Measurements from ENCODE around the gene BICC1. TPM values are rescaled to one million over a fixed set of nuclear protein-coding genes. Genes with fewer than 3 reads are reported as not detected.

Gene BICC1
- total and polyA plus RNA-seq, 2 donors (not counting 3 experiments of a cell fraction or from before 2014, with no cell fraction given) = 0.06 to 0.29 TPM

DNA sequence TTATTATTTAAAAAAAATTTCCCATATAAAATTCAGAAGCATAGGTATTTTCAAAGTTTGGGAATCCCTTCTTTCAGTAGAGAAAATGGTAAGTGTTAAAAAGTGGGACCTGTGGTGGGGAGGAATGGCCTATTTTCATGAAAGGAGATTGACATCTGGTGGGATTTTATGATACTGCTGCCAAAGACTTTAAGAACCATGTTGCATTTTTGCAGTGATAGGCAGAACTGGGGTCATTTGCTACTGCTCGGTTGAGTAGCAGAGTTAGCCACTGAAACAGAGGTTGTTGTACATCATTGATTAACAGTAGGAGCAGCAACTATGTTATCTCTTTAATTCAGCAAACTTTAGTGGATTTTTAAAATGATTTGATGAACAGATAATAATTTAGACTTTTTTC, 4.4 kb downstream of the BICC1 start:
- no peak overlapping the region for H3K27ac ChIP-seq (ENCODE audit: insufficient read depth, low read depth, low read length)
- peaks cover 8% of the 10 kb centered on the region for H3K4me1 ChIP-seq (ENCODE audit: control insufficient read depth, extremely low read depth, insufficient read depth, low read length)
- no peak overlapping the region for H3K9ac ChIP-seq (replicated peaks; ENCODE audit: extremely low read depth, insufficient read depth, low read length)
- no peak overlapping the region for H3K4me2 ChIP-seq (ENCODE audit: insufficient read depth, low read length)
- dilution Hi-C loops (cut with MboI; ENCODE audit: extremely low pct_ligation_motif_present, low sequenced_read_pairs) = no loop called here
- FAIRE-seq (no peak), DNase-seq (ENCODE audit: low read depth, low spot score) (no peak)
- H2AFZ ChIP-seq (ENCODE audit: low read depth, low read length) = no peak overlapping the region
- no peak overlapping the region for H3K4me3 ChIP-seq (replicated peaks in 1 of 3; ENCODE audit: insufficient read depth in 1 of 3, low read depth in 1 of 3, low read length in 3 of 3)
- no peak for TF ChIP-seq EZH2 (IDR thresholded peaks at IDR 0.05; ENCODE audit: borderline replicate concordance, low read depth, low read length, severe bottlenecking)
- no peak for TF ChIP-seq POLR2A (IDR thresholded peaks at IDR 0.05; ENCODE audit: low read depth, low read length)
- TF ChIP-seq POLR2AphosphoS5 (IDR thresholded peaks at IDR 0.05; ENCODE audit: insufficient read depth, low read depth, low read length) = no peak
- no peak for TF ChIP-seq FOS (IDR thresholded peaks at IDR 0.05; ENCODE audit: borderline replicate concordance, insufficient read depth, low read length)
- no peak for TF ChIP-seq CTCF (IDR thresholded peaks at IDR 0.05; ENCODE audit: extremely low read depth in 1 of 2, insufficient read depth in 1 of 2, low read depth in 1 of 2, low read length in 2 of 2)
- ChIA-PET CTCF (interaction anchor here (2.4 kb wide), 1 partner anchor 14 kb away, joined by 11 read pairs; no protein-coding TSS in a partner anchor), POLR2A (no interaction called here)
- H3K9me1 ChIP-seq (replicated peaks; ENCODE audit: control insufficient read depth, extremely low read depth, insufficient read depth, low read length) = no peaks in the 10 kb centered on the region
- intact Hi-C loops (cut with micrococcal nuclease) = loop anchor here (10.0 kb wide), 1 partner anchor 212 kb away; no protein-coding TSS in a partner anchor
- H3K27me3 ChIP-seq (ENCODE audit: control insufficient read depth in 2 of 2, insufficient read depth in 2 of 2, low read length in 2 of 2) = peaks cover 10 to 26% of the 10 kb centered on the region in 2 experiments
- no peaks in the 10 kb centered on the region for H3K36me3 ChIP-seq (ENCODE audit: control insufficient read depth in 2 of 2, extremely low read depth in 1 of 2, insufficient read depth in 2 of 2, low read length in 2 of 2)
- no peaks in the 10 kb centered on the region for H3K79me2 ChIP-seq (ENCODE audit: control insufficient read depth, insufficient read depth, low read length)
- no peaks in the 10 kb centered on the region for H4K20me1 ChIP-seq (replicated peaks; ENCODE audit: control insufficient read depth, extremely low read depth, insufficient read depth, low read length)
- no peaks in the 10 kb centered on the region for H3K9me3 ChIP-seq (replicated peaks; ENCODE audit: control insufficient read depth, insufficient read depth, low read length)
- BruUV-seq (replicated peaks) = no TSS peak
